ENCODE data around the gene PACS1.

The PACS1 gene

DNA sequence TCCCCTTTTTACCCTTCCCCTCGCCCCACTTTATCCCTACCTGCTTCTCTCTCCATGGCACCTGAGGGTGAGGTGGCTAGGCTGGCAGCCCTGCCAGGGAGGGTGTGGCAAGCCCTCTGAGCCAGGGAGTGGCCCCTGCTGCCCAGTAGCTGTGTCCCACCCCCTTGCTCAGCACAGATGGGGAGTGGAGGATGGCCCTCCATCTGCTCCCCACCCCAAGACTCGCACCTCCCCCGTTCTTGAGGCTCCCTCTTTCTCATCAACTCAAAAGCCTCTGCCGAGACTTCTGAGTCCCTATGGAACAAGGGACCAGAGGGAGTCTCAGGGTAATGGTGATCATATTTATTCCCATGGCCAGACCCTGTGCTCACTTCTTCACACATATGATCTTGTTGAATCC, 223.3 kb downstream of the PACS1 start:
- Histone ChIP-seq H3K27me3 (ENCODE audit: low read depth, low read length) (no peaks in the 10 kb centered on the region), H4K20me1 (ENCODE audit: insufficient read depth, low read length) (no peaks in the 10 kb centered on the region), H3K4me2 (ENCODE audit: low read length) (no peak overlapping the region), H3K27ac (ENCODE audit: low read length) (no peak overlapping the region), H3K4me3 (ENCODE audit: low read length) (no peak overlapping the region), H3K79me2 (ENCODE audit: low read length) (peaks cover 12% of the 10 kb centered on the region), H3K4me1 (ENCODE audit: low read length) (peaks cover 12% of the 10 kb centered on the region), H3K9me3 (ENCODE audit: insufficient read depth, low read length) (no peaks in the 10 kb centered on the region), H3K9ac (ENCODE audit: low read length) (no peak overlapping the region), H3K36me3 (replicated peaks; ENCODE audit: low read depth, low read length) (no peaks in the 10 kb centered on the region), H2AFZ (ENCODE audit: low read depth, low read length) (no peak overlapping the region)
- TF ChIP-seq, protein P1, sequence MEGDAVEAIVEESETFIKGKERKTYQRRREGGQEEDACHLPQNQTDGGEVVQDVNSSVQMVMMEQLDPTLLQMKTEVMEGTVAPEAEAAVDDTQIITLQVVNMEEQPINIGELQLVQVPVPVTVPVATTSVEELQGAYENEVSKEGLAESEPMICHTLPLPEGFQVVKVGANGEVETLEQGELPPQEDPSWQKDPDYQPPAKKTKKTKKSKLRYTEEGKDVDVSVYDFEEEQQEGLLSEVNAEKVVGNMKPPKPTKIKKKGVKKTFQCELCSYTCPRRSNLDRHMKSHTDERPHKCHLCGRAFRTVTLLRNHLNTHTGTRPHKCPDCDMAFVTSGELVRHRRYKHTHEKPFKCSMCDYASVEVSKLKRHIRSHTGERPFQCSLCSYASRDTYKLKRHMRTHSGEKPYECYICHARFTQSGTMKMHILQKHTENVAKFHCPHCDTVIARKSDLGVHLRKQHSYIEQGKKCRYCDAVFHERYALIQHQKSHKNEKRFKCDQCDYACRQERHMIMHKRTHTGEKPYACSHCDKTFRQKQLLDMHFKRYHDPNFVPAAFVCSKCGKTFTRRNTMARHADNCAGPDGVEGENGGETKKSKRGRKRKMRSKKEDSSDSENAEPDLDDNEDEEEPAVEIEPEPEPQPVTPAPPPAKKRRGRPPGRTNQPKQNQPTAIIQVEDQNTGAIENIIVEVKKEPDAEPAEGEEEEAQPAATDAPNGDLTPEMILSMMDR (IDR thresholded peaks at IDR 0.05; ENCODE audit: low read depth, low read length): no peak
- TF ChIP-seq EZH2phosphoT487 (IDR thresholded peaks at IDR 0.05; ENCODE audit: low read depth): no peak

DNA sequence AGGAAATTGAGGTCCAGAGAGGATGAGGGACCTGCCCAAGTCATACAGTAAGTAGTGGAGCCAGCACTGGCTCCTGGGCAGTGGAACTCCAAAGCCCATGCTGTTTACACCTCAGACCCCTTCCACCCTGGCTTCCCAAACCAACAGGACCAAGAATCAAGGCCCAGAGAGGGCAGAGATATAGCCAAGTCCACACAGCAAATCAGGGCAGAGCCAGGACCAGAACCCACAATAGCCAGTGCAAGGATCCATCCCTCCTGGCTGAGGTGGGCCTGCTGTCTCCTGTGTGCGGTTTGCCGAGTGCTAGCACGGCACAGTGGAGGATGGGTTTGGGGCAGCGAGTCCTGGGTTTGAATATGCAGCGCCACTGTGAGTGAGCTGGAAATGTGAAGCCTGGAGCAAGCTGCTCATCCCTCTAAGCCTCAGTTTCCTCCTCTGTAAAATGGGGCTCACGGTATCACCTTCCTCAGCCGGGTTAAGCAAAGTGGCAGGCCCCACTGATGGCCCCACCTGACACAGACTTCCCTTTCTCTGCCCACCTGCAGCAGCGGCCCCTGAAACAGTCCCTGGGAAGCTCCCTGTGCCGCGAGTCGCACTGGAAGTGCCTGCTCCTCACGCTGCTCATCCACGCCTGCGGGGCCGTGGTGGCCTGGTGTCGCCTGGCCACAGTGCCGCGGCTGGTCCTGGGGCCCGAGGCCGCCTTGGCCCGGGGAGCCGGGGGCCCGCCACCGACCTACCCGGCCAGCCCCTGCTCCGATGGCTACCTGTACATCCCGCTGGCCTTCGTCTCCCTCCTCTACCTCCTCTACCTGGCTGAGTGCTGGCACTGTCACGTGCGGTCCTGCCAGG, 223.9 kb downstream of the PACS1 start:
- no peak overlapping the region for H2AFZ ChIP-seq (ENCODE audit: low read depth, low read length)

More for the DNA sequence above, 223.9 kb downstream of the PACS1 start:
- H3K79me2 ChIP-seq (ENCODE audit: low read length): peaks cover 8% of the 10 kb centered on the region
- no peaks in the 10 kb centered on the region for H3K9me3 ChIP-seq (ENCODE audit: insufficient read depth, low read length)
- H3K9ac ChIP-seq (ENCODE audit: low read length): no peak overlapping the region
- TF ChIP-seq, protein P1 (IDR thresholded peaks at IDR 0.05; ENCODE audit: low read depth, low read length): no peak
- no peak for TF ChIP-seq EZH2phosphoT487 (IDR thresholded peaks at IDR 0.05; ENCODE audit: low read depth)
- no peaks in the 10 kb centered on the region for H3K27me3 ChIP-seq (ENCODE audit: low read depth, low read length)
- H3K4me2 ChIP-seq (ENCODE audit: low read length): no peak overlapping the region
- H3K27ac ChIP-seq (ENCODE audit: low read length): no peak overlapping the region
- no peak overlapping the region for H3K4me3 ChIP-seq (ENCODE audit: low read length)
- H3K4me1 ChIP-seq (ENCODE audit: low read length): peaks cover 12% of the 10 kb centered on the region
- no peaks in the 10 kb centered on the region for H4K20me1 ChIP-seq (ENCODE audit: insufficient read depth, low read length)
- H3K36me3 ChIP-seq (replicated peaks; ENCODE audit: low read depth, low read length): no peaks in the 10 kb centered on the region
